Lower lobe of right lung (tissue), 2 donors: ENCODE data around the gene FMNL2. TPM values are rescaled to one million over a fixed set of nuclear protein-coding genes. Genes with fewer than 3 reads are reported as not detected.

Source experiments
- ATAC-seq, 2 donors: fragments of 200-7000 bp; cut with Tn5 transposase; one replicate each; pipeline ENCODE4 v1.9.1; 2020 to 2022; ENCODE audit warnings: mild to moderate bottlenecking in 2 of 2, moderate library complexity in 2 of 2
- DNase-seq: peaks from one replicate; pipeline ENCODE4 v3.0.0-alpha.2; 2020
- H3K27ac ChIP-seq: fragments of 200-600 bp; one replicate; pipeline ENCODE4 v1.8.0; 2022
- H3K27me3 ChIP-seq: fragments of 200-600 bp; one replicate; pipeline ENCODE4 v1.8.0; 2022; ENCODE audit warnings: low read depth
- H3K36me3 ChIP-seq: fragments of 200-600 bp; one replicate; pipeline ENCODE4 v1.8.0; 2022; ENCODE audit warnings: mild to moderate bottlenecking
- H3K4me1 ChIP-seq: fragments of 200-600 bp; one replicate; pipeline ENCODE4 v1.8.0; 2022
- H3K4me3 ChIP-seq: fragments of 200-600 bp; one replicate; pipeline ENCODE4 v1.8.0; 2022; ENCODE audit warnings: mild to moderate bottlenecking
- H3K9me3 ChIP-seq: fragments of 200-600 bp; one replicate; pipeline ENCODE4 v1.8.0; 2022
- intact Hi-C: fragments of 100-400 bp; cut with DNase I; formaldehyde crosslinking; loops from one replicate; pipeline ENCODE4 v1.11.0; 2022
- total RNA-seq: library from RNA; stranded (reverse); fragmentation: NEBNext Ultra II Directional; extraction: Animal tissue kit (Norgen Biotek cat#: 25700); gene quantifications from one replicate; pipeline ENCODE4 v1.2.1, GENCODE V29; 2021
- TF ChIP-seq, protein P1 (sequence below): fragments of 200-600 bp; IDR thresholded peaks from one replicate; pipeline ENCODE4 v1.8.0; 2022; ENCODE audit warnings: antibody characterized with exemption, mild to moderate bottlenecking
- donor health status: DM: no; HTN: yes; CAD: no; lungs with severe emphysema.

The FMNL2 gene
- total RNA-seq, 1 donor from 2014 or later = 77.9 TPM

DNA sequence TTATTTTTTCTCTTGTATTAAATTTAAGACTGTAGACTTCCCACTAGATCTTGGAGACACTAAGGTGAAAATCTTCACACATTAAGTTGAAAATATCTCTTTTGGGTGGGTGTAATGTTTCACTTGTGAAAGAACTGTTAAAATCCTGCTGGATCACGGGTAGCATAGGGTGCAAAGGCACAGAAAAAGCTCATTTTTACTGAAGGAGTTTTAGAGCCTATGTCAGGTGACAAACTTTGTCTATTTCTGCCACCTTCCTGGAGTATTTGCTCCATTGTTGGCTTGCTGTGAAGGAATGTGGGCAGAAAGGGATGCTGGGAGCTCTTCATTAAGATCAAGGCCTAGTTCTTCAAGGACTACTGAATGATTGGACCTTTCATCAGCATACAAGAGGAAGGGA is 119.4 kb downstream of the FMNL2 start:
- DNase-seq = no peak
- Histone ChIP-seq H3K9me3 (no peaks in the 10 kb centered on the region), H3K36me3 (no peaks in the 10 kb centered on the region), H3K4me3 (no peak overlapping the region), H3K27ac (no peak overlapping the region), H3K4me1 (no peaks in the 10 kb centered on the region), H3K27me3 (no peaks in the 10 kb centered on the region)
- no peak for ATAC-seq
- TF ChIP-seq, protein P1, sequence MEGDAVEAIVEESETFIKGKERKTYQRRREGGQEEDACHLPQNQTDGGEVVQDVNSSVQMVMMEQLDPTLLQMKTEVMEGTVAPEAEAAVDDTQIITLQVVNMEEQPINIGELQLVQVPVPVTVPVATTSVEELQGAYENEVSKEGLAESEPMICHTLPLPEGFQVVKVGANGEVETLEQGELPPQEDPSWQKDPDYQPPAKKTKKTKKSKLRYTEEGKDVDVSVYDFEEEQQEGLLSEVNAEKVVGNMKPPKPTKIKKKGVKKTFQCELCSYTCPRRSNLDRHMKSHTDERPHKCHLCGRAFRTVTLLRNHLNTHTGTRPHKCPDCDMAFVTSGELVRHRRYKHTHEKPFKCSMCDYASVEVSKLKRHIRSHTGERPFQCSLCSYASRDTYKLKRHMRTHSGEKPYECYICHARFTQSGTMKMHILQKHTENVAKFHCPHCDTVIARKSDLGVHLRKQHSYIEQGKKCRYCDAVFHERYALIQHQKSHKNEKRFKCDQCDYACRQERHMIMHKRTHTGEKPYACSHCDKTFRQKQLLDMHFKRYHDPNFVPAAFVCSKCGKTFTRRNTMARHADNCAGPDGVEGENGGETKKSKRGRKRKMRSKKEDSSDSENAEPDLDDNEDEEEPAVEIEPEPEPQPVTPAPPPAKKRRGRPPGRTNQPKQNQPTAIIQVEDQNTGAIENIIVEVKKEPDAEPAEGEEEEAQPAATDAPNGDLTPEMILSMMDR = no peak
- intact Hi-C loops = no loop called here

GRCh38 chr2:152454960-152455359 is 120.0 kb downstream of the FMNL2 start:
- H3K27ac ChIP-seq = no peak overlapping the region
- H3K27me3 ChIP-seq = no peaks in the 10 kb centered on the region
- no peak overlapping the region for H3K4me3 ChIP-seq
- TF ChIP-seq, protein P1 = no peak
- no peaks in the 10 kb centered on the region for H3K36me3 ChIP-seq
- no peaks in the 10 kb centered on the region for H3K4me1 ChIP-seq
- no peaks in the 10 kb centered on the region for H3K9me3 ChIP-seq
- DNase-seq (no peak), ATAC-seq (no peak)
- intact Hi-C loops = no loop called here

GRCh38 chr2:152455738-152456137 is 120.8 kb downstream of the FMNL2 start:
- Histone ChIP-seq H3K4me3 (no peak overlapping the region), H3K4me1 (no peaks in the 10 kb centered on the region), H3K36me3 (no peaks in the 10 kb centered on the region), H3K27ac (no peak overlapping the region), H3K27me3 (no peaks in the 10 kb centered on the region), H3K9me3 (no peaks in the 10 kb centered on the region)
- TF ChIP-seq, protein P1 = no peak
- no peak for ATAC-seq
- intact Hi-C loops = no loop called here
- DNase-seq = no peak

DNA sequence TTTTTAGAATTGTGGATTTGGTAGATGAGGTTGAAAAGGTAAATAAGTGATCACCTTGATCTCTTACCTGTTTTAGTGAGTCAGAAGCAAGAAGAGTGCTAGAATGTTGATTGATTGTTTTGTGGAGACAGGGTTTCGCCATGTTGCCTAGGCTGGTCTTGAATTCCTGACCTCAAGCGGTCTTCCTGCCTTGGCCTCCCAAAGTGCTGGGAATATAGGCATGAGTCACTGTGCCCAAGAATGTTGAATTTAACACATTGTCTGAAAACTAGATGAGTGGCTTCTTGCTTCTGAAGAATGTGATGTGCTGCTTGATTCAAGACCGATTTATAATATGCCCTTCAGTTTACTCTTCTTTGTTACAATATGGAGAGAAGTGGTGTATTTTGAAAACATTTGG is 121.3 kb downstream of the FMNL2 start:
- ATAC-seq = no peak
- TF ChIP-seq, protein P1 = no peak
- H3K4me1 ChIP-seq = no peaks in the 10 kb centered on the region
- no peaks in the 10 kb centered on the region for H3K9me3 ChIP-seq
- intact Hi-C loops = no loop called here
- no peaks in the 10 kb centered on the region for H3K27me3 ChIP-seq
- no peak overlapping the region for H3K27ac ChIP-seq
- no peak for DNase-seq
- H3K4me3 ChIP-seq = no peak overlapping the region
- no peaks in the 10 kb centered on the region for H3K36me3 ChIP-seq

GRCh38 chr2:152458441-152458940 is 123.5 kb downstream of the FMNL2 start:
- Histone ChIP-seq H3K36me3 (no peaks in the 10 kb centered on the region), H3K9me3 (no peaks in the 10 kb centered on the region), H3K4me3 (no peak overlapping the region), H3K4me1 (no peaks in the 10 kb centered on the region), H3K27me3 (no peaks in the 10 kb centered on the region), H3K27ac (no peak overlapping the region)
- intact Hi-C loops = no loop called here
- ATAC-seq (no peak), DNase-seq (no peak)
- TF ChIP-seq, protein P1 = no peak

- no peaks in the 10 kb centered on the region for H3K9me3 ChIP-seq
- no peak for ATAC-seq
- TF ChIP-seq, protein P1 = no peak
- H3K36me3 ChIP-seq = no peaks in the 10 kb centered on the region
- H3K4me1 ChIP-seq = no peaks in the 10 kb centered on the region
- no peak overlapping the region for H3K27ac ChIP-seq
- H3K27me3 ChIP-seq = no peaks in the 10 kb centered on the region
- intact Hi-C loops = no loop called here
- H3K4me3 ChIP-seq = no peak overlapping the region
- no peak for DNase-seq
These were observed 124.1 kb downstream of the FMNL2 start for GRCh38 chr2:152459091-152459490.
